ENCODE data around the gene SPEF2. TPM values are rescaled to one million over a fixed set of nuclear protein-coding genes. Genes with fewer than 3 reads are reported as not detected.
A peak's percentile ranks its signal among the peaks of the same experiment; 100 is the strongest.

Gene SPEF2
- polyA plus RNA-seq, 2 of the 4 experiments (the other 2 are of a cell fraction), result 2.2 to 8.7 TPM

DNA sequence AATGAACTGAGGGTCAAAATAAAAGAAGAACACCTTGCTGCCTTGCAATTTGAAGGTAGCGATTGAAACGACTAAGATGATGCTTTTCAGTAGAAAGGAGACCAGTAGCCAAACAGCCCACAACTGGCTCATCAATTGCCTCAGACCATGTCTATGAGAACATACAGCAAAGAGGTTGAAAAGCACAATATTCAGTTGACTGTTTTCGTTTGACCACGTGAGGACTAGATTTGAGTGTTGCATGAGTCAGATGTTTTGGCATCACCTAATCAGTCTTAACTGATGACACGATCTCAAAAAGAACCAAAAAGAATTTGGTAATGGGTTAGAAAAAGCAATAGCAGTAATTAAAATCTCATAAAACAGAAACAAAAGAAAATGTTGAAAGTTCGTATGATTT, 156.3 kb downstream of the SPEF2 start:
- no peak for DNase-seq (ENCODE audit: low read depth in 1 of 2, low spot score in 1 of 2)
- no peaks in the 10 kb centered on the region for H3K9me3 ChIP-seq
- ATAC-seq, result no peak
- no peaks in the 10 kb centered on the region for H3K4me1 ChIP-seq
- H3K27ac ChIP-seq, result no peak overlapping the region
- H3K4me3 ChIP-seq, result no peak overlapping the region
- no peak for FAIRE-seq
- 26% methylated on average over 6 of the region's 6 CpGs for WGBS (ENCODE audit: missing lambda C conversion rate)
- no peak overlapping the region for H3K4me2 ChIP-seq
- TF ChIP-seq POLR2A (IDR thresholded peaks at IDR 0.05; ENCODE audit: low read length), result no peak
- no peak for TF ChIP-seq FOSL2 (IDR thresholded peaks at IDR 0.05)
- TF ChIP-seq FOSL2 (CRISPR knock-in tag; IDR thresholded peaks at IDR 0.05), result no peak
- no peak for TF ChIP-seq FOXS1 (CRISPR knock-in tag; IDR thresholded peaks at IDR 0.05)
- no peak for TF ChIP-seq POLR2AphosphoS2 (conservative IDR thresholded peaks at IDR 0.05; ENCODE audit: low read length)
- TF ChIP-seq, protein P1, sequence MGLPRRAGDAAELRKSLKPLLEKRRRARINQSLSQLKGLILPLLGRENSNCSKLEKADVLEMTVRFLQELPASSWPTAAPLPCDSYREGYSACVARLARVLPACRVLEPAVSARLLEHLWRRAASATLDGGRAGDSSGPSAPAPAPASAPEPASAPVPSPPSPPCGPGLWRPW (IDR thresholded peaks at IDR 0.05), result no peak
- ChIA-PET POLR2A (no interaction called here), CTCF (no interaction called here)

DNA sequence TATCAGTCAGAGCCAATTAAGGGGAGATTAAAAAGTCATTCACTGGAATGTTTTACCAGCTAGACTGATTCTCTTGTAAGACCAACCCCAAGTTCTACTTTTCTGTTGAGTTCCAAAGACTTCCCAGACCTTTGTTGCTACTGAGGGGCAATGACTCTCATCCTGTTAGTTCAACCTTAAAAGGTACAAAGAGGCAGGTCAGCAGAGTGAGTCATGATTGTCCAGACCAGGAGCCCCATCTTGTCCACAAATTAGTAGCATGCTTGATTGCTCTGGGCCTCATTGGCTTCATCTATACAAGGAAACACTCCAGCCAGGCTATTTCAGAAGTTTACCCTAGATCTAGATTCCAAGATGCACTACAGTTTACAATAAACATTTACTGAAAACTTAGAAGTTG, 159.1 kb downstream of the SPEF2 start:
- ChIA-PET CTCF (interaction anchor here (0.7 to 5.8 kb wide), 10 partner anchors 8 to 346 kb away, joined by 3 to 79 read pairs (median 5); no protein-coding TSS in a partner anchor), POLR2A (no interaction called here)
- Histone ChIP-seq H3K9me3 (no peaks in the 10 kb centered on the region), H3K4me3 (no peak overlapping the region), H3K4me2 (no peak overlapping the region), H3K4me1 (no peaks in the 10 kb centered on the region), H3K27ac (no peak overlapping the region)
- DNase-seq (ENCODE audit: low read depth in 1 of 2, low spot score in 1 of 2) (no peak), FAIRE-seq (no peak), ATAC-seq (no peak)
- no peak for TF ChIP-seq BHLHE40 (IDR thresholded peaks at IDR 0.05; ENCODE audit: low read depth, low read length)
- TF ChIP-seq FOSB (CRISPR knock-in tag; IDR thresholded peaks at IDR 0.05), result no peak
- no peak for TF ChIP-seq CEBPB (IDR thresholded peaks at IDR 0.05)
- TF ChIP-seq MYC (IDR thresholded peaks at IDR 0.05; ENCODE audit: borderline replicate concordance, low read length), result no peak
- no peak for TF ChIP-seq TFCP2L1 (CRISPR knock-in tag; IDR thresholded peaks at IDR 0.05)
- no peak for TF ChIP-seq FOXS1 (CRISPR knock-in tag; IDR thresholded peaks at IDR 0.05)
- TF ChIP-seq HOXB13 (CRISPR knock-in tag; IDR thresholded peaks at IDR 0.05; ENCODE audit: low read depth), result no peak
- TF ChIP-seq, protein P2, sequence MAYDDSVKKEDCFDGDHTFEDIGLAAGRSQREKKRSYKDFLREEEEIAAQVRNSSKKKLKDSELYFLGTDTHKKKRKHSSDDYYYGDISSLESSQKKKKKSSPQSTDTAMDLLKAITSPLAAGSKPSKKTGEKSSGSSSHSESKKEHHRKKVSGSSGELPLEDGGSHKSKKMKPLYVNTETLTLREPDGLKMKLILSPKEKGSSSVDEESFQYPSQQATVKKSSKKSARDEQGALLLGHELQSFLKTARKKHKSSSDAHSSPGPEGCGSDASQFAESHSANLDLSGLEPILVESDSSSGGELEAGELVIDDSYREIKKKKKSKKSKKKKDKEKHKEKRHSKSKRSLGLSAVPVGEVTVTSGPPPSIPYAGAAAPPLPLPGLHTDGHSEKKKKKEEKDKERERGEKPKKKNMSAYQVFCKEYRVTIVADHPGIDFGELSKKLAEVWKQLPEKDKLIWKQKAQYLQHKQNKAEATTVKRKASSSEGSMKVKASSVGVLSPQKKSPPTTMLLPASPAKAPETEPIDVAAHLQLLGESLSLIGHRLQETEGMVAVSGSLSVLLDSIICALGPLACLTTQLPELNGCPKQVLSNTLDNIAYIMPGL (CRISPR knock-in tag; IDR thresholded peaks at IDR 0.05; ENCODE audit: borderline replicate concordance), result no peak
- TF ChIP-seq HOXB5 (CRISPR knock-in tag; IDR thresholded peaks at IDR 0.05), result no peak
- TF ChIP-seq CBX2 (IDR thresholded peaks at IDR 0.05; ENCODE audit: borderline replicate concordance, low read depth), result no peak
- no peak for TF ChIP-seq HDAC2 (IDR thresholded peaks at IDR 0.05)
- TF ChIP-seq, protein P3, sequence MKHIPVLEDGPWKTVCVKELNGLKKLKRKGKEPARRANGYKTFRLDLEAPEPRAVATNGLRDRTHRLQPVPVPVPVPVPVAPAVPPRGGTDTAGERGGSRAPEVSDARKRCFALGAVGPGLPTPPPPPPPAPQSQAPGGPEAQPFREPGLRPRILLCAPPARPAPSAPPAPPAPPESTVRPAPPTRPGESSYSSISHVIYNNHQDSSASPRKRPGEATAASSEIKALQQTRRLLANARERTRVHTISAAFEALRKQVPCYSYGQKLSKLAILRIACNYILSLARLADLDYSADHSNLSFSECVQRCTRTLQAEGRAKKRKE (CRISPR knock-in tag; IDR thresholded peaks at IDR 0.05; ENCODE audit: low read depth), result no peak

DNA sequence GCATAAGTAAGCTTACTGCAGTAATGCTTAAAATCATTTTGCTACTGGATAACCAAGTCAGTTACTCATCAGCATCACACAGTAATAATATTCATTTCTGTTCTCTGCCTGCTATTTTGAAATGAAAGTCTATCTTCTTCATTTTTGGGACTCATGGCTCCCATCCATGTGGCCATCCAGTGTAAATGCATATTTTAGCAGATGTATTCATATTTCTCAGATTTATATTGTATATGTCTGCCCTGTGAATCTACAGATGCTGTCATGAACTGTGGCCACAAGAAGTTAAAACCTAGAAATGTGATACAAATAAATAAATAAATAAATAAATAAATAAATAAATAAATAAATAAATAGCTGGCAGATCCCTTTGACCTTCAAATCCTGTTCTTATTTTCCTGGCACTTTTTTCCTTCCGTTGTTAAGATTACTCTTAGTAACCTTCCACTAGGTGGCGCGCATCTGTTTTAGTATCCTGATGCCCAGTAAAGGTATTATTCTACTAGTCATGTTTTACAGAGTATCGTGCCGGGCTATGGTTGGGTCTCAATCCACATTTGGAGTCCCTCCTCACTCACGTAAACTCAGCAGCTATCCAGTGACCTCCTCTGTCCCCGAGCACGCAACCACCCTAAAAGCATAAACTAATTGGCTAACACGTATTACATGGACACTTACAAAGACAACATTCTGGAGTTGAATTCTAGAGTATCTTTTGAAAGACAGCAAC, 159.9 kb downstream of the SPEF2 start:
- FAIRE-seq (no peak), ATAC-seq (peak; percentile 71 to 81; a peak in 5 of 6 replicates), DNase-seq (ENCODE audit: low read depth in 1 of 2, low spot score in 1 of 2) (peak; percentile 15 to 76)
- Histone ChIP-seq H3K4me3 (no peak overlapping the region), H3K4me2 (no peak overlapping the region), H3K9me3 (no peaks in the 10 kb centered on the region), H3K27ac (no peak overlapping the region), H3K4me1 (no peaks in the 10 kb centered on the region)
- TF ChIP-seq, protein P4, sequence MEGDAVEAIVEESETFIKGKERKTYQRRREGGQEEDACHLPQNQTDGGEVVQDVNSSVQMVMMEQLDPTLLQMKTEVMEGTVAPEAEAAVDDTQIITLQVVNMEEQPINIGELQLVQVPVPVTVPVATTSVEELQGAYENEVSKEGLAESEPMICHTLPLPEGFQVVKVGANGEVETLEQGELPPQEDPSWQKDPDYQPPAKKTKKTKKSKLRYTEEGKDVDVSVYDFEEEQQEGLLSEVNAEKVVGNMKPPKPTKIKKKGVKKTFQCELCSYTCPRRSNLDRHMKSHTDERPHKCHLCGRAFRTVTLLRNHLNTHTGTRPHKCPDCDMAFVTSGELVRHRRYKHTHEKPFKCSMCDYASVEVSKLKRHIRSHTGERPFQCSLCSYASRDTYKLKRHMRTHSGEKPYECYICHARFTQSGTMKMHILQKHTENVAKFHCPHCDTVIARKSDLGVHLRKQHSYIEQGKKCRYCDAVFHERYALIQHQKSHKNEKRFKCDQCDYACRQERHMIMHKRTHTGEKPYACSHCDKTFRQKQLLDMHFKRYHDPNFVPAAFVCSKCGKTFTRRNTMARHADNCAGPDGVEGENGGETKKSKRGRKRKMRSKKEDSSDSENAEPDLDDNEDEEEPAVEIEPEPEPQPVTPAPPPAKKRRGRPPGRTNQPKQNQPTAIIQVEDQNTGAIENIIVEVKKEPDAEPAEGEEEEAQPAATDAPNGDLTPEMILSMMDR (IDR thresholded peaks at IDR 0.05), result peak; percentile 63
- TF ChIP-seq RAD21 (conservative IDR thresholded peaks at IDR 0.05 in 1 of 2, IDR thresholded peaks at IDR 0.05 in 1 of 2) (peak; percentile 41 to 54; a peak in 2 of 5 replicates), SMC3 (IDR thresholded peaks at IDR 0.05) (peak; percentile 51), ZFP36 (IDR thresholded peaks at IDR 0.05; ENCODE audit: borderline replicate concordance, partially characterized antibody) (no peak), TP53 (CRISPR knock-in tag; IDR thresholded peaks at IDR 0.05) (no peak), ZC3H11A (IDR thresholded peaks at IDR 0.05) (peak; percentile 99)
- TF ChIP-seq, protein P5, sequence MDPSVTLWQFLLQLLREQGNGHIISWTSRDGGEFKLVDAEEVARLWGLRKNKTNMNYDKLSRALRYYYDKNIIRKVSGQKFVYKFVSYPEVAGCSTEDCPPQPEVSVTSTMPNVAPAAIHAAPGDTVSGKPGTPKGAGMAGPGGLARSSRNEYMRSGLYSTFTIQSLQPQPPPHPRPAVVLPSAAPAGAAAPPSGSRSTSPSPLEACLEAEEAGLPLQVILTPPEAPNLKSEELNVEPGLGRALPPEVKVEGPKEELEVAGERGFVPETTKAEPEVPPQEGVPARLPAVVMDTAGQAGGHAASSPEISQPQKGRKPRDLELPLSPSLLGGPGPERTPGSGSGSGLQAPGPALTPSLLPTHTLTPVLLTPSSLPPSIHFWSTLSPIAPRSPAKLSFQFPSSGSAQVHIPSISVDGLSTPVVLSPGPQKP (IDR thresholded peaks at IDR 0.05; ENCODE audit: low read depth, low read length), result no peak
- 17% methylated on average over 9 of the region's 9 CpGs for WGBS (ENCODE audit: missing lambda C conversion rate)
- POLR2A ChIA-PET, result no interaction called here
- CTCF ChIA-PET, result interaction anchor here (0.6 to 5.8 kb wide), 21 partner anchors 8 to 687 kb away, joined by 3 to 79 read pairs (median 4); no protein-coding TSS in a partner anchor

Data from A549 (cell line).